Progenitor cell of endocrine pancreas (in vitro differentiated cells): ENCODE measurements around the gene HOXA4. TPM values are rescaled to one million over a fixed set of nuclear protein-coding genes. Genes with fewer than 3 reads are reported as not detected.

Experiments used
- DNase-seq: peaks from one replicate; pipeline ENCODE4 v3.0.0; 2021; ENCODE audit warnings: low spot score; ENCODE audit not compliant: unreplicated experiment
- H3K27ac Mint-ChIP-seq: 2 replicates; pipeline ENCODE4 v1.8.0; 2021; ENCODE audit warnings: mild to moderate bottlenecking, moderate library complexity, mixed read lengths
- H3K27me3 Mint-ChIP-seq: 2 replicates; pipeline ENCODE4 v1.8.0; 2021; ENCODE audit warnings: mixed read lengths
- H3K36me3 Mint-ChIP-seq: 2 replicates; pipeline ENCODE4 v1.8.0; 2022; ENCODE audit warnings: mixed read lengths; ENCODE audit not compliant: insufficient read depth
- H3K4me1 Mint-ChIP-seq: 2 replicates; pipeline ENCODE4 v1.8.0; 2021; ENCODE audit warnings: low read depth, mixed read lengths
- H3K4me3 Mint-ChIP-seq: 2 replicates; pipeline ENCODE4 v1.8.0; 2021; ENCODE audit warnings: low read depth, mild to moderate bottlenecking, moderate library complexity, mixed read lengths
- H3K9me3 Mint-ChIP-seq: 2 replicates; pipeline ENCODE4 v1.8.0; 2021; ENCODE audit warnings: low read depth, mixed read lengths
- total RNA-seq: library from RNA; stranded (reverse); gene quantifications from 2 replicates; pipeline ENCODE4 v1.2.1, GENCODE V29; 2021
- TF ChIP-seq, protein P1 (sequence below): fragments of 200-600 bp; sonication (generic); IDR thresholded peaks from one replicate; pipeline ENCODE4 v1.5.0; 2021; ENCODE audit warnings: antibody characterized with exemption, mild to moderate bottlenecking; ENCODE audit not compliant: unreplicated experiment

Gene HOXA4
- total RNA-seq, 1 donor from 2014 or later = 13.7 TPM

DNA sequence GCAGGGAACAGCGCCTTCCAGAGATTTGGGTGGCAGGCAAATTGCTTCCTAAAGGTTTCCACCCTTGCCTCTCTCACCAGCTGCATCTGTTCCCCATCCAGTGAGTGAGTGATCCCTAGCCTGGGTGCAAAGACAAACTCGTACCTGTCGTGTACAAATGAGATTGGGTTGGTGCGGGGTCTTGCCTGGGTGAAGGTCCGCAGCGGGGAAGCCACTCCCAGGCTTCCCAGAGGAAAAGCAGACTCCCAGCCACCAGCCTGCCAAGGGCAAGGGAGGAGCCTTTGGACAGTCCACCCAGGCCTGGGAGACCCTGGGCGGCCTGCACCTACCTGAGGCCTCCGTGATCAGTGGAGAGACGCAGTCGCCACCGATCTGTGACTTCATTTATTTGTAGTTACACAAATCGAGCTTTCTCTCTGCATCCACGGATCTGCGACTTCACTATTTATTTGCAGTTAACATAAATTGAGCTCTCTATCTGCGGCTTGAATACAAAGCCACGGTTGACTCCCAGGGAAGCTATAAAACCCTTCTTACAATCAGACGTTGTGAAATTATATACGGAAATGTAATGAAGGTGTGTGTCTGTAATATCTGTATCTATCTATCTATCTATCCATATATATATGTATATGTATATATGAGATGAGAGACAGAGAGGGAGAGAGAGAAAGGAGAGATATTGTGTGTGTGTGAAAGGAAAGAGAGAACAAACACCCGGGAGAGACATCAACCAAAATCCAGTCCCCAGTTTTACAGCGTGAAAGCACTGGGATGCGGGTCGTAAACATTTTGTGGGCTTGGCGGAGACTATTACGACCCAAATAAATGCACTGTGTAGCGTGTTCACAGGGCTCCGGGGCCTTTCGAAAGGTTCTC is 28.9 kb upstream of the HOXA4 start:
- Mint-ChIP-seq H3K27me3 (peaks cover 89% of the 10 kb centered on the region), H3K9me3 (no peaks in the 10 kb centered on the region), H3K36me3 (peaks cover 2% of the 10 kb centered on the region), H3K4me1 (peaks cover 7% of the 10 kb centered on the region), H3K27ac (no peak overlapping the region), H3K4me3 (no peak overlapping the region)
- TF ChIP-seq, protein P1, sequence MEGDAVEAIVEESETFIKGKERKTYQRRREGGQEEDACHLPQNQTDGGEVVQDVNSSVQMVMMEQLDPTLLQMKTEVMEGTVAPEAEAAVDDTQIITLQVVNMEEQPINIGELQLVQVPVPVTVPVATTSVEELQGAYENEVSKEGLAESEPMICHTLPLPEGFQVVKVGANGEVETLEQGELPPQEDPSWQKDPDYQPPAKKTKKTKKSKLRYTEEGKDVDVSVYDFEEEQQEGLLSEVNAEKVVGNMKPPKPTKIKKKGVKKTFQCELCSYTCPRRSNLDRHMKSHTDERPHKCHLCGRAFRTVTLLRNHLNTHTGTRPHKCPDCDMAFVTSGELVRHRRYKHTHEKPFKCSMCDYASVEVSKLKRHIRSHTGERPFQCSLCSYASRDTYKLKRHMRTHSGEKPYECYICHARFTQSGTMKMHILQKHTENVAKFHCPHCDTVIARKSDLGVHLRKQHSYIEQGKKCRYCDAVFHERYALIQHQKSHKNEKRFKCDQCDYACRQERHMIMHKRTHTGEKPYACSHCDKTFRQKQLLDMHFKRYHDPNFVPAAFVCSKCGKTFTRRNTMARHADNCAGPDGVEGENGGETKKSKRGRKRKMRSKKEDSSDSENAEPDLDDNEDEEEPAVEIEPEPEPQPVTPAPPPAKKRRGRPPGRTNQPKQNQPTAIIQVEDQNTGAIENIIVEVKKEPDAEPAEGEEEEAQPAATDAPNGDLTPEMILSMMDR = no peak
- DNase-seq = no peak

DNA sequence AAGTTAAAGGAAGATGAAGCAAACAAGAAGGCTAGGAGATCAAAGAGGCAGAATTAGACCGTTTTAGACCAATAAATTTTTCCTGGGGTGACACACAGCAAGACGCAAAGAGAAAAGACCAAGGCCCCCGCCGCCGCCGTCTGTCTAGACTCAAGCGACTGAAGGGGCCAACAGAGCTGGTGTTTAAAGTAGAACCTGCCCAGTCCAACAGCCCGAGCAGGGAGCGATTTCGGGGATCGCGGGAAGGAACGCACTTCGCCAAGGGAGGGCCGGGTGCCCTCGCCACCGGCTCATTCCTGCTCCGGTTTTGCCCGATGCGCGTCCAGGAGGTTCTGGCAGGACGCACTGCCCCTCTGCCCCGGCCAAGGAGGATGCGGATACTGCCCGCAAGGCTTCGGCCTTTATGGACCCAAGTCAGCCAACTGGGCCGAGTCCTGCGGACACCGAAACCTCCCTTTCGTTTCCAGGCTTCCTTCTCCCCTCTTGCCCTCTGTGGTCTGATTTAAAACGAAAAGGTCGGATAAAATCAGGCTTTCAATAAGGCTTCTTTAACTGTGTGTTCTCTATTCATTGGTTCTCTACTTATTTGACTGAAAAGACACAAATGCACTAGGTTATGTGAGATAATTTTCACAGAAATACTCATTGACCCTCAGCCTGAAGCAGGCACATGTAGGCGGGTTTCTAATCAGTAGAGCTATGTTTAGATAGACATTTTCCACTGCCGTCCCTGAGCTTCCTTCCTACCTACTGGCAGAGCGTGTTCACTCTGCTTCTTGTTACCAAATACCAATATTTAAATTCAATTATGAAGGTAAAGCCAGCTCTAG is 28.1 kb upstream of the HOXA4 start:
- H3K4me1 Mint-ChIP-seq = peaks cover 7% of the 10 kb centered on the region
- H3K27ac Mint-ChIP-seq = no peak overlapping the region
- peaks cover 89% of the 10 kb centered on the region for H3K27me3 Mint-ChIP-seq
- H3K36me3 Mint-ChIP-seq = peaks cover 2% of the 10 kb centered on the region
- DNase-seq = no peak
- TF ChIP-seq, protein P1 = no peak
- H3K9me3 Mint-ChIP-seq = no peaks in the 10 kb centered on the region
- H3K4me3 Mint-ChIP-seq = no peak overlapping the region

DNA sequence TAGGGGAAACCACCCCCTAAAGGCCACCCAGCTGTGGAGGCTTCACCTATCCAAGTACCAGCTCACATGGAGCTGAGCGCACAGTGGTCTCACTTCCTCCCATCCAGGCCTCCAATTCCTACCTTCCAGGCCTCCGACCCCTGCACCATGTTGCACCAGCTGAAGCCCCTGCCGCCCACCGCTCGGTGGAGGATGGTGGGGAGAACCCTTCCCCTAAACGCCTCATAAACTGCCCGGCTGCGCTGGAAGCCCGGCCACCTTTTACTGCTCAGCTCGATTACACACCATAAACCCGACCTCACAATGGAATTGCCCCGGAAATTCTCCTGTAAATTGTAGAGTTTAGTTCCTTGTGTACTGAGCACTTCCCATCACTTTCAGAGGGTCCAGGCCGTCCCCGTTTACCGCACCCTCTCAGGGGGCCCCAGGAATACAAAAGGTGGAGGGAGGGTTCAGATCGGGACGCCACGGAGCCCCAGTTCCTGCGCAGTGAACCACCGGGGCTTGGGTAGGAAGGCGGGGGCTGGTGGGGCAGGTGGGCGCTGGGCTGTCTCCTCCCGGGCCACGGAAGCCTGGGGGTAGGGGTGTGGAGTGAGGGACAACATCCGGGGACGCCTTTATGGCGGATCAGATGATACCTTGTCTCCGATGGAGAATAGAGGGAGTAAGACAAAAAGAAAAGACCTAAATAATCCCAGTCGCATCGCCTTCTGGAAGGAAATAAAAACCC is 27.3 kb upstream of the HOXA4 start:
- Mint-ChIP-seq H3K9me3 (no peaks in the 10 kb centered on the region), H3K4me3 (peak overlapping the region; percentile 38), H3K27ac (peak overlapping the region; percentile 49), H3K36me3 (peaks cover 2% of the 10 kb centered on the region), H3K4me1 (peaks cover 7% of the 10 kb centered on the region), H3K27me3 (peaks cover 89% of the 10 kb centered on the region)
- DNase-seq = no peak
- TF ChIP-seq, protein P1 = no peak

DNA sequence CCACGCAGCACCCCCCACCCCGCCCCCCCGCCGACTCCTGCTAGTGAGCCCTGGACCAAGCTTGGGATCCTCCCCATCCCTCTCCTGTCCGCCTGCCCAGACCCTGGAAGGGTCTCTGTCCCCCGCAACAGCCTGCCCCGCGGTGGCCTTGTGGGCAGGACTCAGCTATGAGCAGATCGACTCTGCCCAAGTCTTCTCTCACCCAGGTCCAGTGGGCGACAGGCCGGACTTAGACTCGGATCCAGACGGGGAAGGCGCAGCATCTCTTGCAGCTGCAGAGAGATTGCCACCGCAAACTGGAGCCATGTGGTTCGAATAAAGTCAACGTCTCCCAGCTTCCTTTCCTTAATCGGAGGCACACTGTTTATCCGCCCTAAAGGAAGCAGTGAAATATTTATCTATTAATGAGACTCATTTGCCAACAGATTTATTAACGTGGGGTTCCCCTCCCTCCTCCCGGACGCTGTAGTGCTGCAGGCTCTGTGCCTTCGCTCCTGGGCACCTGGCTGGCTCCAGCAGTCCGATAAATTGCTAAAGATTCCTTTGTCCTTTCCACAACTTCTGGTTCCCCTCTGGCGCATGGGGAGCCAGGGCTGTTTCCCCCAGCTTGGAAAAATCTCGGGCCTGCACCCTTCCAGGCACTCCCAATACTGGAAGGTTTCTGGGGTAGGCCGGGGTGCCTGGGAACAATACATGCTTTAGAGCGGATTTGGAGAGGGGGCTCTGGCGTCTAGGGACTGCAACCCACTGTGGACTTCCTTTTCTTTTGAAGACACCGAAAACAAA is 26.6 kb upstream of the HOXA4 start:
- H3K4me3 Mint-ChIP-seq = peak overlapping the region; percentile 52
- H3K36me3 Mint-ChIP-seq = peaks cover 2% of the 10 kb centered on the region
- H3K9me3 Mint-ChIP-seq = no peaks in the 10 kb centered on the region
- peaks cover 87% of the 10 kb centered on the region for H3K27me3 Mint-ChIP-seq
- TF ChIP-seq, protein P1 = no peak
- H3K4me1 Mint-ChIP-seq = peaks cover 7% of the 10 kb centered on the region
- DNase-seq = no peak
- H3K27ac Mint-ChIP-seq = no peak overlapping the region
